8988T (cell line): ENCODE data around the gene ARHGEF39.
A peak's percentile ranks its signal among the peaks of the same experiment; 100 is the strongest.

Source experiments
- DNase-seq: peaks from one replicate; pipeline ENCODE4 v3.0.0; 2011

Gene ARHGEF39

GRCh38 chr9:35690614-35691333 lies 25.8 kb upstream of the ARHGEF39 start:
- peak; percentile 75 for DNase-seq

- no peak for DNase-seq
These were observed 25.3 kb upstream of the ARHGEF39 start for GRCh38 chr9:35690294-35690613.

- DNase-seq, result peak; percentile 81
These were observed 24.7 kb upstream of the ARHGEF39 start, which contains the start of gene TPM2 for GRCh38 chr9:35689542-35690293. Gene TPM2, minus strand, starts transcription at chr9:35689925. Its CDS starts 108 bp downstream, at chr9:35689817.

DNA sequence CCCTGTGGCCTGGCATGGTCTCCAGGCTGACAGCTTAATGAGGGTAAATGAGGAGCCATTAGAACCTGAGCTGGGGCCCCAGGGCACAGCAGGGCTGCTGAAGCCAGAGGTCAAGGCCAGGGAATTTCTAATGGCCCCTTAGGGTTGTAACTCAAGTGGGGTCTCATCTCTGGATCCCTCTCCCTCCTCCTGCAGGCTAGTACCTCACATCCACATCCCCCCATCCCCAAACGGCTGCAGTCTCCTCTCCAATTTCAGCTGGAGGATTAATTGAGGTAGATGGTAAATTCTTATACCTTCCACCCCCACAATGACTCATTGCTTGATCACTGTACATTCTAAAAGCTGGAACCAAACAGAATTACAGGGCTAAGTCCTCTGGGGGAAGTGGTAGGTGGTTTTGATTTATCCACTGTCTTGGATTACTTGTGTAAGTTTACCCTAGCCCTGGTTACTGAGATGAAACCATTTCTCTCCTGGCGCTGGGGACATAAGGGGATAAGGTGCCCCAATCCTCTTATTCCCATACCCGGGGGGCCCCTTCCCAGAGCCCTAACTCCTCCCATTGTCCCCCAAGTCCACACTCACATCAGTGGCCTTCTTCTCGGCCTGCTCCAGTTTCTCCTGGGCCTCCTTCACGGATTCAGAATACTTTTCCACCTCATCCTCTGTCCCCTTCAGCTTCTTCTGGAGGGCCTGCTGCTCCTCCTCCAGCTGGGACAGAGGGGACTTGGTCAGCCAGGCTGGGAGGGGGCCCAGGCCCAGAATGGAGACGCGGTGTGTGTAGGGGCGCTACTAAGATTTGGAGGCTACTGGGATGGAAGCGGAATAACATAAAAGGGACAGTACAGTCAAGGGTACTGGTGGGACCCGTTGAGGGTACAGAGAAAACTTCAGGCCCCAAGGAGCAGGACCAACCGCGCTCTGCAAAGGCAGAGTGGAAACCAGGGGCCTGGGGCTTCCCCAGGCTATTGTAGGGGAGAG lies 23.9 kb upstream of the ARHGEF39 start:
- DNase-seq, result no peak

GRCh38 chr9:35687972-35688557 lies 23.1 kb upstream of the ARHGEF39 start:
- DNase-seq, result no peak

DNA sequence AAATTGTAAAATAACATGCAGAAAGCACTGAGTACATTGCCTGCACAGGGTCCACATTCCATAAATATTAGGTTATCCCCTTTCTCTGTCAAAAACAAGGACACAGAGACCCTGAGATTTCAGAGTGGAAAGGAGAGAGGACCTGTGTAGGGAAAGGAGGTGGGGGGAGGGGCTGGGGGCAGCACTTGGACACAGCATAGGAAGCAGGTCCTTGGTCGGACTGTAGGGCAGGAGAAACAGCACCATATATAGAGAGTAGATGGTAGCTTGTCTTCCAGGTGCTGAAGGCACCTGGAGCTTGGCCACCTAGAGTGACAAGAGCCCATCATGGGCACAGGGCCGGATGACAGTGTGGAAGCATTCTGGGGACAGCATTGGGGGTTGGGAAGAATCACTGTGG lies 22.3 kb upstream of the ARHGEF39 start:
- no peak for DNase-seq

- no peak for DNase-seq
These were observed 21.5 kb upstream of the ARHGEF39 start for GRCh38 chr9:35686222-35687203.

DNA sequence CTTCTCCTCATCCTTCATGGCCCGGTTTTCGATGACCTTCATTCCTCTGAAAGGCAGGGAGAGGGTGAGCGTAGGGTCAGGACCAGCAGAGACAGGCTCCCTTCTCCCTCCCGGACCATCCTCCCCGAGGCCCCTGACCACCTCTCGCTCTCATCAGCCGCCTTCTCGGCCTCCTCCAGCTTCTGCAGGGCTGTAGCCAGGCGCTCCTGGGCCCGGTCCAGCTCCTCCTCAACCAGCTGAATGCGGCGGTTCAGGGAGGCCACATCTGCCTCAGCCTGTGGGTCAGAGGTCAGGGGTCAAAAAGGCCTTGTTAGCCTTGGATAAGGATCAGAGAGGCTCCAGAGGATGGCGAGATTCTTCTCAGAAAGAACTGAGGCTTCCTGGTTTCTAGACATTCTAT lies 20.5 kb upstream of the ARHGEF39 start:
- DNase-seq, result no peak

DNA sequence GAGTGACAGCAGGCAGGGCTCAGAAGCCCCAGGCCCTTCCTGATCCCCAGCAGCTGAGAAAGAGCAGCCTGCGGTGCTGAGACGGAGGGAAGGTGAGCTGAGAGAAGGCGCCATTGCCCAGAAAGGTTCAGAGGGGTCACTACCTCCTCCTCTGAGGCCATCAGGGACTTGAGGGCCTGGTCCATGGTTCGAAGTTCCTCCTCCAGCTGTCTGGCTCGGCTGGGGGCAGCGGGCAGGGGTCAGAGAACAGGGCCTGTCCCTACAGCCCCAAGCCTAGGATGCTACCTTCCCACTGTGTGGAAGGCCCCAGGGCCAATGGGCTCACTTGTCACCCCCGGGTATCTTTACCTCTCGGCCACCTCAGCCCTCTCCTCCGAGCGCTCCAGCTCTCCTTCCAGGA lies 19.9 kb upstream of the ARHGEF39 start:
- no peak for DNase-seq

- no peak for DNase-seq
These were observed 18.3 kb upstream of the ARHGEF39 start for GRCh38 chr9:35683323-35683722.

DNA sequence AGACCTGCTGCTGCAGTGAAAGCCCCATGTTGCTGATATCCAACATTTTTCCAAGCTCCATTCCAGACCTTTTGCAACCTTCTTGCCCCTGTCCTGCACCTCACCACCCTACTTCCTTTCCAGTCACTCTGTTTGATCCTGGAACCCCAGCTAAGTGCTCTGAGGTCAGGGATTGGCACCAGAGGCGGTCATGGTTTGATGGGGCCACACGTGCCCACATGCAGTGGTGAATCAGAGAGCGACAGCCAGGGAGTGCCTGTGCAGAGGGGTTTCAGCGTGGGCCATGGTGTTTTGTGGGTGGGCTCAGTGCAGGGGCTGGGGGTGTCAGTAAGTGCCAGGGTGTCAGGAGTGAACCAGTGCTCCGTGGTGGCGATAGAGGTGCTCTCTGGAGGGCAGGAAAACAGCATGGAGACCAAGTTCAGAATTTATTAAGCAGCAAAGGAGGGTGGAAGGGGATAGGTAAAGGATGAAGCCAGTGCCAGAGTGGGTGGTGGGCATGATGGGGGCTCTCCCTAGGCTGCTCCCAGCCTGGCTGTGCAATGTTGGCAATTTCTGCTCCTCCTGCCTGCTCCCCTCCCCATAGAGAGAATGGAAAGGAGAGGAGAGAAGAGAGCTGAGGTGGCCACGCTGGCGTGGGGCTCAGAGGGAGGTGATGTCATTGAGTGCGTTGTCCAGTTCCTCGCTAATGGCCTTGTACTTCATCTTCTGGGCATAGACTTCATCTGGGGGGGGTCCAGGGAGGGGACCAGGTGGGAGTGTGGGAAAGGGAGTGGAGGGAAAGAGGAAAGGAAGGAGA lies 17.7 kb upstream of the ARHGEF39 start:
- DNase-seq, result no peak

- no peak for DNase-seq
These were observed 17.1 kb upstream of the ARHGEF39 start for GRCh38 chr9:35682051-35682450.

DNA sequence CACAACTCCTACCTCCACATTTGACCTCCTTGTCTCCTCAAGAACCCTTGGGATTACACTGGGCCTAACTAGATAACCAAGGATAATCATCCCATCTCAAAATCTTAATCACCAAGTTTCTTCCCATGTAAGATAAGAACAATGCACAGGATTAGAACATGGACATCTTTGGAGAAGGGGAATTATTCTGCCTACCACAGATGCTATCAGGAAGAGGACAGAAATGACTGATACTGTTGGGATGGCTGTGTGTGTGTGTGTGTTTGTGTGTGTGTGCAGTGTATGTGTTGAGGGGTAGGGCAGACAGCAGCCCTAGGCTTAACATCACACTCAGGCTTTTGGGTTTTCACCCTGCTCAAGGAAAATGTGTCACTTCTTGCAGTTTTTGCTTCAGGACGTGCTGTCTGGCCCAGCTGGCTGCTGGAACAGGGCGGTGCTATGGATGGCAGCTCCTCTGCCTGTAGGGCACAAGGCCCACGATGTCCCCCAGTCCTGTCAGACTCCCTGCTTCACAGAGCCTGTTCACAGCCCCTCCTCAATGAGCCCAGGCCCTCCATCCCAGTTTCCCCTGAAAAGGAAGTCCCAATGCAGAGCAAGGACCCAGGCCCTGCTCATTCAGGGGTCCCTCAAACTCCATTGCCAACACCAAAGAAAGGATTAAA lies 16.5 kb upstream of the ARHGEF39 start:
- DNase-seq, result no peak

DNA sequence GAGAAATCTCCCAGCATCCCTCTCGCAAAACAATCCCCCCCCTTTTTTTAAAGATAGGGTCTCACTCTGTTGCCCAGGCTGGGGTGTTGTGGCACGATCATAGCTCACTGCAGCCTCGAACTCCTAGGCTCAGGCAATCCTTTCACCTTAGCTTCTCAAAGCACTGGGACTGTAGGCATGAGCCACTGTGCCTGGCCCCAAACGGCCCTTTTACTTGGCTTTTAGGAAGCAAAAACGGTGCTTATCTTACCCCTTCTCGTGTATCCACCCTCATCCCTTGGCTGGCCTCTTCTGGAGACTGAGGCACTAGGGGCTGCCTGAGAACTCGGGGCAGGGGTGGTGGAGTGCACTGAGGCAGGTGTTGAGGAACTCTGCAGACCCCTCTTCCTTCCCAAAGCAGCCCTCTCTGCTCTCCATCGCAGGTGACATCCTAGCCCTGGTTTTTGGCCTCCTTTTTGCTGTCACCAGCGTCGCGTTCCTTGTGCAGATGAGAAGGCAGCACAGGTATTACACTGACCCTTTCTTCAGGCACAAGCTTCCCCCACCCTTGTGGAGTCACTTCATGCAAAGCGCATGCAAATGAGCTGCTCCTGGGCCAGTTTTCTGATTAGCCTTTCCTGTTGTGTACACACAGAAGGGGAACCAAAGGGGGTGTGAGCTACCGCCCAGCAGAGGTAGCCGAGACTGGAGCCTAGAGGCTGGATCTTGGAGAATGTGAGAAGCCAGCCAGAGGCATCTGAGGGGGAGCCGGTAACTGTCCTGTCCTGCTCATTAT lies 15.5 kb upstream of the ARHGEF39 start:
- no peak for DNase-seq

DNA sequence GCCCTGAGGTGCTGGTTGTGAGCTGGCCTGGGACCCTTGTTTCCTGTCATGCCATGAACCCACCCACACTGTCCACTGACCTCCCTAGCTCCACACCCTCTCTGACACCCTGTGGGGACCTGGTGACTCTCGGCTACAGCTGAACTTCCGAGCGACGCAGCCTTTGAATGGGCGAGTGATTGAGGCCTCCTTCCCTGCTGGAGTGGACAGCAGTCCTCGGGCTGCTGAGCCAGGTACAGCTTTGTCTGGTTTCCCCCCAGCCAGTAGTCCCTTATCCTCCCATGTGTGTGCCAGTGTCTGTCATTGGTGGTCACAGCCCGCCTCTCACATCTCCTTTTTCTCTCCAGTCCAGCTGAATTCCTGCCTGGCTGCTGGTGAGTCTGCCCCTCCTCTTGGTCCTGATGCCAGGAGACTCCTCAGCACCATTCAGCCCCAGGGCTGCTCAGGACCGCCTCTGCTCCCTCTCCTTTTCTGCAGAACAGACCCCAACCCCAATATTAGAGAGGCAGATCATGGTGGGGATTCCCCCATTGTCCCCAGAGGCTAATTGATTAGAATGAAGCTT lies 14.9 kb upstream of the ARHGEF39 start:
- DNase-seq, result no peak

GRCh38 chr9:35679091-35679490 lies 14.1 kb upstream of the ARHGEF39 start:
- no peak for DNase-seq

DNA sequence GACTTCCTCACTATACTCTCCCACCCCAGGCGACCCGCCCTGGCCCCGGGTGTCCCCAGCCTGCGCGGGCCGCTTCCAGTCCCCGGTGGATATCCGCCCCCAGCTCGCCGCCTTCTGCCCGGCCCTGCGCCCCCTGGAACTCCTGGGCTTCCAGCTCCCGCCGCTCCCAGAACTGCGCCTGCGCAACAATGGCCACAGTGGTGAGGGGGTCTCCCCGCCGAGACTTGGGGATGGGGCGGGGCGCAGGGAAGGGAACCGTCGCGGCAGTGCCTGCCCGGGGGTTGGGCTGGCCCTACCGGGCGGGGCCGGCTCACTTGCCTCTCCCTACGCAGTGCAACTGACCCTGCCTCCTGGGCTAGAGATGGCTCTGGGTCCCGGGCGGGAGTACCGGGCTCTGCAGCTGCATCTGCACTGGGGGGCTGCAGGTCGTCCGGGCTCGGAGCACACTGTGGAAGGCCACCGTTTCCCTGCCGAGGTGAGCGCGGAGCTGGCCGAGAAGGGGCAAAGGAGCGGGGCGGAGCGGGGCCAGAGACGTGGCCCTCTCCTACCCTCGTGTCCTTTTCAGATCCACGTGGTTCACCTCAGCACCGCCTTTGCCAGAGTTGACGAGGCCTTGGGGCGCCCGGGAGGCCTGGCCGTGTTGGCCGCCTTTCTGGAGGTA lies 10.9 kb upstream of the ARHGEF39 start:
- DNase-seq, result no peak

DNA sequence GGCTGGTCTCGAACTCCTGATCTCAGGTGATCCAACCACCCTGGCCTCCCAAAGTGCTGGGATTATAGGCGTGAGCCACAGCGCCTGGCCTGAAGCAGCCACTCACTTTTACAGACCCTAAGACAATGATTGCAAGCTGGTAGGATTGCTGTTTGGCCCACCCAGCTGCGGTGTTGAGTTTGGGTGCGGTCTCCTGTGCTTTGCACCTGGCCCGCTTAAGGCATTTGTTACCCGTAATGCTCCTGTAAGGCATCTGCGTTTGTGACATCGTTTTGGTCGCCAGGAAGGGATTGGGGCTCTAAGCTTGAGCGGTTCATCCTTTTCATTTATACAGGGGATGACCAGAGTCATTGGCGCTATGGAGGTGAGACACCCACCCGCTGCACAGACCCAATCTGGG lies 10.2 kb upstream of the ARHGEF39 start:
- no peak for DNase-seq

GRCh38 chr9:35674025-35674361 lies 9.0 kb upstream of the ARHGEF39 start:
- no peak for DNase-seq
